B cell (primary cell): ENCODE measurements around the gene WBP1. TPM values are rescaled to one million over a fixed set of nuclear protein-coding genes. Genes with fewer than 3 reads are reported as not detected.

Experiments
- ATAC-seq: fragments of 200-7000 bp; cut with Tn5 transposase; one replicate; pipeline ENCODE4 v1.10.0; 2021; ENCODE audit warnings: low read depth, mild to moderate bottlenecking, moderate number of reproducible peaks, moderate library complexity
- CTCF ChIA-PET: fragments of 350-600 bp; sonication (Branson Sonifier 250); formaldehyde crosslinking; loops from one replicate; lab custom pipeline; 2021; ENCODE audit warnings: antibody characterized with exemption, inconsistent platforms; lab: Charles Lee
- POLR2A ChIA-PET: fragments of 350-600 bp; sonication (Branson Sonifier 250); formaldehyde crosslinking; loops from one replicate; lab custom pipeline; 2021; ENCODE audit warnings: antibody characterized with exemption; lab: Charles Lee
- DNase-seq: peaks from one replicate; pipeline ENCODE4 v3.0.0; 2013
- H2AFZ ChIP-seq: 2 replicates; pipeline ENCODE4 v1.6.1; 2012; ENCODE audit warnings: mild to moderate bottlenecking, low read depth, low read length; ENCODE audit not compliant: insufficient read depth, poor library complexity, severe bottlenecking
- H3K27ac ChIP-seq, 2 donors: 1 replicate in 1 of 2; 2 replicates in 1 of 2; pipeline ENCODE4 v1.5.1; 2012 to 2013; ENCODE audit warnings: low read length in 2 of 2, mild to moderate bottlenecking in 2 of 2, moderate library complexity in 1 of 2
- H3K27me3 ChIP-seq, 4 experiments: fragments of 200-600 bp in 1 of 4; sonication (generic) in 1 of 4; replicated peaks in 1 of 4; 1 replicate in 2 of 4; 2 replicates in 2 of 4; pipeline versions ENCODE4 v1.6.1 to v1.7.0; 2013 to 2016; ENCODE audit warnings: low read length in 3 of 4, mild to moderate bottlenecking in 2 of 4, mixed read lengths in 1 of 4, moderate library complexity in 1 of 4; ENCODE audit not compliant: insufficient read depth in 4 of 4, control insufficient read depth in 3 of 4; ENCODE audit errors: control extremely low read depth in 1 of 4
- H3K36me3 ChIP-seq, 2 experiments: replicated peaks in 1 of 2; 1 replicate in 1 of 2; 2 replicates in 1 of 2; pipeline versions ENCODE4 v1.6.1 to v1.7.1; 2013; ENCODE audit warnings: low read length in 1 of 2; ENCODE audit not compliant: insufficient read depth in 2 of 2, control insufficient read depth in 1 of 2; ENCODE audit errors: control extremely low read depth in 1 of 2, extremely low read depth in 1 of 2
- H3K4me1 ChIP-seq, 2 donors: fragments of 200-600 bp in 1 of 2; sonication (generic) in 1 of 2; 1 replicate in 1 of 2; 2 replicates in 1 of 2; pipeline versions ENCODE4 v1.5.1 to v1.6.1; 2013 to 2017; ENCODE audit warnings: low read length in 2 of 2; ENCODE audit not compliant: control insufficient read depth in 2 of 2, insufficient read depth in 2 of 2
- H3K4me2 ChIP-seq: replicated peaks from 2 replicates; pipeline ENCODE3; 2012; ENCODE audit warnings: mild to moderate bottlenecking, low read depth, low read length; ENCODE audit not compliant: poor library complexity, severe bottlenecking
- H3K4me3 ChIP-seq, 5 experiments: fragments of 200-600 bp in 1 of 5; sonication (generic) in 1 of 5; 1 replicate in 3 of 5; 2 replicates in 2 of 5; pipeline versions ENCODE4 v1.5.1 to v1.7.0; 2011 to 2016; ENCODE audit warnings: low read length in 4 of 5, mild to moderate bottlenecking in 4 of 5, low read depth in 2 of 5, control low read depth in 1 of 5, moderate library complexity in 1 of 5; ENCODE audit not compliant: insufficient read depth in 1 of 5; ENCODE audit errors: control extremely low read depth in 1 of 5, extremely low read depth in 1 of 5
- H3K79me2 ChIP-seq: fragments of 200-600 bp; sonication (generic); one replicate; pipeline ENCODE4 v1.6.0; 2016; ENCODE audit warnings: low read length; ENCODE audit not compliant: control insufficient read depth, insufficient read depth
- H3K9ac ChIP-seq: fragments of 200-600 bp; sonication (generic); 2 replicates; pipeline ENCODE4 v1.6.1; 2017; ENCODE audit warnings: mild to moderate bottlenecking, low read length, moderate library complexity
- H3K9me3 ChIP-seq, 3 donors: one replicate each; pipeline versions ENCODE4 v1.6.1 to v1.7.1; 2013; ENCODE audit warnings: low read length in 2 of 3; ENCODE audit not compliant: control insufficient read depth in 2 of 3, insufficient read depth in 1 of 3; ENCODE audit errors: control extremely low read depth in 1 of 3
- H4K20me1 ChIP-seq: 2 replicates; pipeline ENCODE4 v1.6.0; 2012; ENCODE audit warnings: mild to moderate bottlenecking, low read length; ENCODE audit not compliant: insufficient read depth, control insufficient read depth, poor library complexity, severe bottlenecking
- H3K27ac Mint-ChIP-seq: one replicate; pipeline ENCODE4 v1.8.0; 2021; ENCODE audit warnings: mixed read lengths
- H3K27me3 Mint-ChIP-seq: one replicate; pipeline ENCODE4 v1.8.0; 2021; ENCODE audit warnings: mixed read lengths
- H3K4me1 Mint-ChIP-seq: one replicate; pipeline ENCODE4 v1.8.0; 2021; ENCODE audit warnings: mixed read lengths
- H3K4me3 Mint-ChIP-seq: one replicate; pipeline ENCODE4 v1.8.0; 2021; ENCODE audit warnings: mixed read lengths
- H3K9me3 Mint-ChIP-seq: one replicate; pipeline ENCODE4 v1.8.0; 2022; ENCODE audit warnings: mixed read lengths; ENCODE audit not compliant: insufficient read depth
- EZH2 ChIP-seq: IDR thresholded peaks from 2 replicates; pipeline ENCODE4 v1.6.1; 2012; ENCODE audit warnings: borderline replicate concordance, low read depth, mild to moderate bottlenecking, moderate library complexity, low read length; ENCODE audit not compliant: insufficient read depth, poor library complexity, severe bottlenecking
- WGBS: methylation state at CpG from one replicate; pipeline ENCODE4 v1.1.5; 2013; ENCODE audit warnings: missing lambda C conversion rate; ENCODE audit not compliant: insufficient coverage; 5-methylcytosine and 5-hydroxymethylcytosine counted together
- intact Hi-C: fragments of 100-400 bp; cut with micrococcal nuclease; formaldehyde crosslinking; loops from one replicate; pipeline ENCODE4 v1.10.0; 2022
- polyA plus RNA-seq: library from polyadenylated mRNA; depleted of rRNA; stranded (reverse); fragments of >200 nt; gene quantifications from 2 replicates; pipeline ENCODE4 v1.2.3, GENCODE V29; 2012
- total RNA-seq, 2 donors: library from RNA; stranded (reverse); fragments of 120-200 nt in 1 of 2; gene quantifications; 1 replicate in 1 of 2; 2 replicates in 1 of 2; pipeline versions ENCODE4 v1.2.3 to v1.2.4, GENCODE V29; 2013 to 2022
- TF ChIP-seq, protein P1 (sequence below): fragments of 200-600 bp; IDR thresholded peaks from one replicate; pipeline ENCODE4 v1.8.0; 2022; ENCODE audit warnings: antibody characterized with exemption, mild to moderate bottlenecking

The WBP1 gene
- total and polyA plus RNA-seq, 2 donors (not counting 1 experiment from before 2014, with no cell fraction given) = 98.4 to 207 TPM

DNA sequence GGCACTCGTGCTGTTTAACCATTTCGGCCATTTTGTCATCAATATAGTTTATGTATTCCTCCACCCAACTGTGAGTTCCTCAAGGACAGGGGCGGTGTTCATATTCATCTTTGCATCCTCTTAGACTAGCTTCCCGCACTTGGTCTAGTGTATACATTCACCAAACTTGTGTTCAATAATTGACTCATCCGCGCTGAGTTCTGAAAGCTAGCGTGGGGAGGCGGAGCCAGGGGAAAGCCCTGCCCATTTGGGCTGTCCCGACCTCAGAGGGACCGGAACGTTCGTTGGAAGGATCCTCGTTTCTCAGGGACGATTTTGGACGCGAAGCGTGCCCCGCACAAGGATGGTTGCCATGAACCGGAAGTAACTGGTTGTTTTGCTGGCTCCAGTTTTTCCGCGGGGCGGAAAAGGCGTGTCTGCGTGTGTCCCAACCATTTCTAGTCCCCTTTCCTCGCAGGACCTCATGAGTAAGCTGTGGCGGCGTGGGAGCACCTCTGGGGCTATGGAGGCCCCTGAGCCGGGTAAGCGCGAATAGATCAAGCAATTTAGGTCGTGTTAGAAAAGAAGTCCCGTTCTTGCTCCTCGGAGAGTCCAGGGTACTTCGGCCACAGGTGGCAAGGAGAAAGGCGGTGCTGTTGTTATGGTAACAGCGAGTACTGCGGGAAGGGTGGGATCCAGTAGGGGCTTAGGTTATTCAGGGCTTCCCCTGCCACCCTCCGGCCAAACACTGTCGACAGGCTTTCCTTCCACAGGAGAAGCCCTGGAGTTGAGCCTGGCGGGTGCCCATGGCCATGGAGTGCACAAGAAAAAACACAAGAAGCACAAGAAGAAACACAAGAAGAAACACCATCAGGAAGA, 3.4 kb upstream of the WBP1 start, which contains the start of gene INO80B:
TSS of gene INO80B (plus strand) at position 434 of the 858 bp plus-strand sequence. CDS start at position 464, 30 bp downstream.
- intact Hi-C loops = loop anchor here (1.0 to 5.0 kb wide), 8 partner anchors 15 to 278 kb away; partner anchors contain the start of genes AUP1, C2orf81, HTRA2 and MOB1A
- Histone ChIP-seq H3K79me2 (peaks cover 22% of the 10 kb centered on the region), H3K9me3 (no peaks in the 10 kb centered on the region), H4K20me1 (peaks cover 5% of the 10 kb centered on the region), H2AFZ (peak within 1 kb of the TSS; percentile 67), H3K4me1 (peaks cover 33 to 48% of the 10 kb centered on the region in 2 donors), H3K36me3 (peaks cover 0 to 4% of the 10 kb centered on the region in 2 experiments), H3K9ac (peak within 1 kb of the TSS; percentile 70), H3K4me2 (peak within 1 kb of the TSS; percentile 96), H3K27me3 (no peaks in the 10 kb centered on the region), H3K27ac (peak within 1 kb of the TSS; percentile 17 to 97), H3K4me3 (peak within 1 kb of the TSS; percentile 63 to 88 (median 77))
- peaks cover 57% of the 10 kb centered on the region for H3K4me1 Mint-ChIP-seq
- under 1% methylated on average over 36 of the region's 40 CpGs for WGBS
- H3K9me3 Mint-ChIP-seq = no peaks in the 10 kb centered on the region
- peak within 1 kb of the TSS; percentile 94 for H3K4me3 Mint-ChIP-seq
- ATAC-seq (peak; percentile 47), DNase-seq (peak; percentile 99)
- H3K27me3 Mint-ChIP-seq = no peaks in the 10 kb centered on the region
- ChIA-PET CTCF (interaction anchor here (0.5 to 5.7 kb wide), 14 partner anchors 10 to 631 kb away, joined by 3 to 54 read pairs (median 4); partner anchors contain the start of genes C2orf81, CCDC142, MOGS and MRPL53), POLR2A (interaction anchor here (0.5 to 6.0 kb wide), 11 partner anchors 11 to 1221 kb away, joined by 3 to 56 read pairs (median 3); partner anchors contain the start of genes AUP1, CCDC142, CCT7 and HTRA2)
- H3K27ac Mint-ChIP-seq = peak within 1 kb of the TSS; percentile 93
- TF ChIP-seq EZH2 = no peak

DNA sequence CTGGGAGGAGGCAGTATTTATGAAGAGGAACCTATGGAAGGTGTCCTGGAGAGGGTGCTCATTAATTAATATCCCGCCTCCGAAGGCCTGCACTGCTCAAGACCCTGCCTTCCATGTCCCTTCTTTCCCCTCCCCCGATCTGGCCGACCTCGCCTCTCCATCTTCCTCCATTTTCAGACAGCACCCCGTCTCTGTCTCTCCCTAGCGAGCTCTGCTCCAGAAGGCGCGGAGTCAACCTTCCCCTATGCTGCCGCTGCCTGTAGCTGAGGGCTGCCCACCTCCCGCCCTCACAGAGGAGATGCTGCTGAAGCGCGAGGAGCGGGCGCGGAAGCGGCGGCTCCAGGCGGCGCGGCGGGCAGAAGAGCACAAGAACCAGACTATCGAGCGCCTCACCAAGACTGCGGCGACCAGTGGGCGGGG, 1.1 kb upstream of the WBP1 start:
- peaks cover 61% of the 10 kb centered on the region for H3K4me1 Mint-ChIP-seq
- Histone ChIP-seq H3K4me1 (peaks cover 33 to 48% of the 10 kb centered on the region in 2 donors), H4K20me1 (peaks cover 5% of the 10 kb centered on the region), H3K27ac (peak overlapping the region; percentile 97 to 100), H3K79me2 (peaks cover 22% of the 10 kb centered on the region), H3K27me3 (no peaks in the 10 kb centered on the region), H3K36me3 (peaks cover 0 to 18% of the 10 kb centered on the region in 2 experiments), H3K9me3 (no peaks in the 10 kb centered on the region), H3K4me3 (peak overlapping the region; percentile 46 to 100 (median 93)), H3K9ac (peak overlapping the region; percentile 97), H2AFZ (peak overlapping the region; percentile 79), H3K4me2 (peak overlapping the region; percentile 96)
- H3K27me3 Mint-ChIP-seq = no peaks in the 10 kb centered on the region
- H3K27ac Mint-ChIP-seq = peak overlapping the region; percentile 99
- DNase-seq (no peak), ATAC-seq (no peak)
- no peaks in the 10 kb centered on the region for H3K9me3 Mint-ChIP-seq
- no peak for TF ChIP-seq EZH2
- TF ChIP-seq, protein P1, sequence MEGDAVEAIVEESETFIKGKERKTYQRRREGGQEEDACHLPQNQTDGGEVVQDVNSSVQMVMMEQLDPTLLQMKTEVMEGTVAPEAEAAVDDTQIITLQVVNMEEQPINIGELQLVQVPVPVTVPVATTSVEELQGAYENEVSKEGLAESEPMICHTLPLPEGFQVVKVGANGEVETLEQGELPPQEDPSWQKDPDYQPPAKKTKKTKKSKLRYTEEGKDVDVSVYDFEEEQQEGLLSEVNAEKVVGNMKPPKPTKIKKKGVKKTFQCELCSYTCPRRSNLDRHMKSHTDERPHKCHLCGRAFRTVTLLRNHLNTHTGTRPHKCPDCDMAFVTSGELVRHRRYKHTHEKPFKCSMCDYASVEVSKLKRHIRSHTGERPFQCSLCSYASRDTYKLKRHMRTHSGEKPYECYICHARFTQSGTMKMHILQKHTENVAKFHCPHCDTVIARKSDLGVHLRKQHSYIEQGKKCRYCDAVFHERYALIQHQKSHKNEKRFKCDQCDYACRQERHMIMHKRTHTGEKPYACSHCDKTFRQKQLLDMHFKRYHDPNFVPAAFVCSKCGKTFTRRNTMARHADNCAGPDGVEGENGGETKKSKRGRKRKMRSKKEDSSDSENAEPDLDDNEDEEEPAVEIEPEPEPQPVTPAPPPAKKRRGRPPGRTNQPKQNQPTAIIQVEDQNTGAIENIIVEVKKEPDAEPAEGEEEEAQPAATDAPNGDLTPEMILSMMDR = no peak
- ChIA-PET POLR2A (interaction anchor here (0.6 to 6.0 kb wide), 9 partner anchors 9 to 73 kb away, joined by 3 to 63 read pairs (median 7); partner anchors contain the start of genes AUP1, C2orf81, CCDC142 and HTRA2), CTCF (interaction anchor here (1.0 to 5.7 kb wide), 3 partner anchors 17 to 130 kb away, joined by 3 to 54 read pairs (median 4); partner anchors contain the start of genes CCDC142 and TTC31)
- intact Hi-C loops = loop anchor here (1.0 to 5.0 kb wide), 2 partner anchors 8 to 280 kb away; partner anchors contain the start of genes MOB1A and MOGS
- peak overlapping the region; percentile 94 for H3K4me3 Mint-ChIP-seq
- WGBS = under 1% methylated on average over 27 of the region's 27 CpGs
